HCT116 (cell line): ENCODE results near the gene GPR173. TPM values are rescaled to one million over a fixed set of nuclear protein-coding genes. Genes with fewer than 3 reads are reported as not detected.
A peak's percentile ranks its signal among the peaks of the same experiment; 100 is the strongest.

ENCODE experiments used
- ATAC-seq: fragments of 200-7000 bp; cut with Tn5 transposase; 2 replicates; pipeline ENCODE4 v1.9.1; 2020; ENCODE audit warnings: mild to moderate bottlenecking, moderate library complexity
- BruUV-seq: library from RNA; stranded (reverse); fragments of 400-500 nt; replicated peaks from 2 replicates; lab custom pipeline; 2021; lab: Mats Ljungman, UMichigan
- CTCF ChIA-PET: fragments of 300-600 bp; sonication (Branson Sonifier 250); formaldehyde crosslinking; loops from one replicate; lab custom pipeline; 2021; ENCODE audit warnings: antibody characterized with exemption; lab: Charles Lee
- POLR2A ChIA-PET: fragments of 300-600, 350-600 bp; sonication (Branson Sonifier 250); formaldehyde crosslinking; loops from one replicate; lab custom pipeline; 2021; ENCODE audit warnings: antibody characterized with exemption; lab: Charles Lee
- RAD21 ChIA-PET, 2 experiments: fragments of 300-600 bp; sonication (Branson Sonifier 250); formaldehyde crosslinking; loops; one replicate each; lab custom pipeline; 2023; ENCODE audit warnings: low total read pairs in 2 of 2; ENCODE audit not compliant: uncharacterized antibody in 2 of 2, unreplicated experiment in 2 of 2, low non-redundant PET in 1 of 2; lab: Charles Lee
- DNase-seq: peaks from one replicate; pipeline ENCODE4 v3.0.0-alpha.2; 2010; ENCODE audit warnings: low read depth, low spot score
- H2AFZ ChIP-seq: fragments of 200-600 bp; shearing (Covaris generic), sonication (generic); 2 replicates; pipeline ENCODE4 v1.6.1; 2017; ENCODE audit warnings: low read depth, mixed run types, mixed read lengths, antibody characterized with exemption, low read length; ENCODE audit not compliant: poor library complexity, severe bottlenecking
- H3K27ac ChIP-seq: 2 replicates; pipeline ENCODE4 v1.5.1; 2012; ENCODE audit warnings: low read depth, low read length
- H3K27me3 ChIP-seq: fragments of 200-600 bp; sonication (generic); 2 replicates; pipeline ENCODE4 v1.6.1; 2016; ENCODE audit warnings: mixed run types, low read length, mixed read lengths; ENCODE audit not compliant: insufficient read depth
- H3K36me3 ChIP-seq, 2 experiments: fragments of 200-500 bp in 1 of 2; fragments of 200-600 bp in 1 of 2; sonication (Bioruptor generic) in 1 of 2; sonication (generic) in 1 of 2; 2 replicates each; pipeline versions ENCODE4 v1.5.1 to v1.6.1; 2014 to 2016; ENCODE audit warnings: low read length in 2 of 2, inconsistent platforms in 1 of 2, mixed read lengths in 1 of 2, mixed run types in 1 of 2; ENCODE audit not compliant: insufficient read depth in 2 of 2, control insufficient read depth in 1 of 2
- H3K4me1 ChIP-seq, 2 experiments: fragments of 200-600 bp in 1 of 2; sonication (generic) in 1 of 2; 2 replicates each; pipeline versions ENCODE4 v1.5.1 to v1.6.1; 2012 to 2017; ENCODE audit warnings: low read length in 2 of 2, inconsistent platforms in 1 of 2, mild to moderate bottlenecking in 1 of 2, mixed read lengths in 1 of 2, mixed run types in 1 of 2, moderate library complexity in 1 of 2; ENCODE audit not compliant: insufficient read depth in 2 of 2, control insufficient read depth in 1 of 2
- H3K4me2 ChIP-seq: fragments of 200-600 bp; sonication (generic); 2 replicates; pipeline ENCODE4 v1.6.1; 2017; ENCODE audit warnings: mixed run types, low read length, mixed read lengths
- H3K4me3 ChIP-seq, 2 experiments: fragments of 200-600 bp in 1 of 2; sonication (generic) in 1 of 2; replicated peaks in 1 of 2; 2 replicates each; pipeline ENCODE4 v1.5.1; 2011 to 2016; ENCODE audit warnings: low read length in 2 of 2, control low read depth in 1 of 2, low read depth in 1 of 2, mild to moderate bottlenecking in 1 of 2, mixed read lengths in 1 of 2, mixed run types in 1 of 2
- H3K79me2 ChIP-seq: fragments of 200-600 bp; sonication (generic); 2 replicates; pipeline ENCODE4 v1.6.1; 2017; ENCODE audit warnings: mild to moderate bottlenecking, mixed run types, low read length, moderate library complexity, mixed read lengths; ENCODE audit not compliant: insufficient read depth
- H3K9ac ChIP-seq: fragments of 200-600 bp; sonication (generic); 2 replicates; pipeline ENCODE4 v1.6.1; 2016; ENCODE audit warnings: low read length, mixed read lengths
- H3K9me2 ChIP-seq: fragments of 200-600 bp; sonication (generic), shearing (Covaris generic); 2 replicates; pipeline ENCODE4 v1.6.1; 2017; ENCODE audit warnings: mixed run types, mild to moderate bottlenecking, moderate library complexity; ENCODE audit not compliant: insufficient read depth
- H3K9me3 ChIP-seq, 2 experiments: fragments of 200-500 bp in 1 of 2; fragments of 200-600 bp in 1 of 2; sonication (Bioruptor generic) in 1 of 2; sonication (generic) in 1 of 2; 2 replicates each; pipeline ENCODE4 v1.6.1; 2014 to 2017; ENCODE audit warnings: low read length in 2 of 2, mixed read lengths in 2 of 2, inconsistent platforms in 1 of 2, low read depth in 1 of 2, mild to moderate bottlenecking in 1 of 2, mixed run types in 1 of 2, moderate library complexity in 1 of 2; ENCODE audit not compliant: control insufficient read depth in 1 of 2, insufficient read depth in 1 of 2
- H4K20me1 ChIP-seq: fragments of 200-600 bp; sonication (generic), shearing (Covaris generic); 2 replicates; pipeline ENCODE4 v1.6.1; 2017; ENCODE audit warnings: mixed run types, mild to moderate bottlenecking, moderate library complexity; ENCODE audit not compliant: insufficient read depth
- CEBPB ChIP-seq: IDR thresholded peaks from 2 replicates; pipeline ENCODE4 v1.6.1; 2012; ENCODE audit warnings: low read depth
- ELF1 ChIP-seq: IDR thresholded peaks from 2 replicates; pipeline ENCODE4 v1.6.1; 2012; ENCODE audit warnings: low read depth, borderline replicate concordance
- POLR2A ChIP-seq: IDR thresholded peaks from 2 replicates; pipeline ENCODE4 v1.7.0; 2011; ENCODE audit warnings: borderline replicate concordance; ENCODE audit not compliant: insufficient read depth, insufficient read length; ENCODE audit errors: extremely low read depth
- RAD21 ChIP-seq: IDR thresholded peaks from 2 replicates; pipeline ENCODE4 v1.6.1; 2012; ENCODE audit warnings: low read depth, mild to moderate bottlenecking
- SIN3A ChIP-seq: IDR thresholded peaks from 2 replicates; pipeline ENCODE4 v1.6.1; 2012; ENCODE audit warnings: low read depth
- SP1 ChIP-seq: IDR thresholded peaks from 2 replicates; pipeline ENCODE4 v1.6.1; 2012; ENCODE audit warnings: low read depth
- TCF7L2 ChIP-seq: IDR thresholded peaks from 2 replicates; pipeline ENCODE4 v1.7.0; 2011; ENCODE audit warnings: borderline replicate concordance, inconsistent platforms; ENCODE audit not compliant: insufficient read depth, insufficient read length; ENCODE audit errors: extremely low read depth
- YY1 ChIP-seq: IDR thresholded peaks from 2 replicates; pipeline ENCODE4 v1.6.1; 2011; ENCODE audit warnings: low read length, low read depth, moderate library complexity, mild to moderate bottlenecking; ENCODE audit not compliant: insufficient replicate concordance; ENCODE audit errors: extremely low read depth
- intact Hi-C: fragments of 100-400 bp; cut with micrococcal nuclease; formaldehyde crosslinking; loops from 2 replicates; pipeline ENCODE4 v1.10.0; 2022
- total RNA-seq: library from RNA; stranded (reverse); gene quantifications from one replicate; pipeline ENCODE4 v1.2.1, GENCODE V29; 2021; ENCODE audit not compliant: unreplicated experiment
- TF ChIP-seq, protein P1 (sequence below): IDR thresholded peaks from 2 replicates; pipeline ENCODE4 v1.6.1; 2012; ENCODE audit warnings: low read depth
- TF ChIP-seq, protein P2 (sequence below): IDR thresholded peaks from 2 replicates; pipeline ENCODE4 v1.6.1; 2012
- TF ChIP-seq, protein P3 (sequence below), 3 experiments: fragments of 200-600 bp in 1 of 3; sonication (generic) in 1 of 3; IDR thresholded peaks in 2 of 3; conservative IDR thresholded peaks in 1 of 3; 2 replicates each; pipeline ENCODE4 v1.5.1; 2012 to 2017; ENCODE audit warnings: low read depth in 2 of 3, low read length in 2 of 3, antibody characterized with exemption in 1 of 3, borderline replicate concordance in 1 of 3, control low read depth in 1 of 3, mild to moderate bottlenecking in 1 of 3, mixed read lengths in 1 of 3, mixed run types in 1 of 3, moderate library complexity in 1 of 3; ENCODE audit not compliant: insufficient read depth in 1 of 3

Gene GPR173
- total RNA-seq, 1 experiment from 2014 or later: 3.4 TPM

DNA sequence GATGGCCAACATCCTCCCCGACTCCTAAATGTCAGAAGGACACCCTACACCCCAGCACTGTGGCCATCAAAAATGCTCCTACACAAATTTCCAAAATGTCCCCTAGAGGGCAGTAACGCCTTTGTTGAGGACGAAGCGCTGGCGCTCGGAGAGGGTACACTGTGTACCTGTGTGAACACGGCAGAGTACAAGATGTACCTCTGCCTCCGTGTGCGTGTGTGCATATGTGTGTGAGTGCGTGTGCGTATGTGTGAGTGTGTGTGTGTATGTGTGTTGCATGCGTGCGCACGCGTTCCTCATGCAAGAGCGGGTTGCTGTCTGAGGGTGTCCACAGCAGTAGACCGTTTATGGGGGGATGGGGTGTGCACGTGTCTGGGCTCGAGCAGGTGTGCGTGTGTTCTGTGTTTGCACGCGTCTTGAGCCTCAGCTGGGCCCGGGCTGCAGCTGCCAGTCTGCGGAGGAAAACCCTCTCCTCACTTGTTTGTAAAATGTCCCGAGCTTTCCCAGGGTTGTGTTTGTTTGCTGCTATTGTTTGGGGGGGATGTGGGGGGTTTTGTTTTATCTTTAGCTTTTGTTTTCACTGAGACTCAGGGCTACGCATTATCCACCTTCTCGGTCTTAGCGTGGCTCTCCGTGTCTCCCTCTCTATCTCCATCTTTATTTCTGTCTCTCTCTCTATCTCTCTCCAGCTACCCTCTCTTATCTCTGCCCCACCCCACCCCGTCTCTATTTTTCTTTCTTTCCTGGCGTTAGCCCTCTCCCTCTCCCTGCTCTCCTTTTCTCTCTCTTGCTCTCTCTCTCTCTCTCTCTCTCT, 23.2 kb downstream of the GPR173 start:
- POLR2A ChIA-PET: interaction anchor here (2.6 kb wide), 1 partner anchor 10 kb away, joined by 25 read pairs; the partner anchor contains the start of gene TSPYL2

More for the DNA sequence above, 23.2 kb downstream of the GPR173 start:
- BruUV-seq: no TSS peak
- H3K36me3 ChIP-seq: no peaks in the 10 kb centered on the region
- peak overlapping the region; percentile 42 to 60 for H3K4me3 ChIP-seq
- H3K4me2 ChIP-seq: peak overlapping the region; percentile 95
- H4K20me1 ChIP-seq: no peaks in the 10 kb centered on the region
- no peaks in the 10 kb centered on the region for H3K9me3 ChIP-seq
- H3K79me2 ChIP-seq: no peaks in the 10 kb centered on the region
- ChIA-PET RAD21 (no interaction called here), CTCF (no interaction called here)
- no peak overlapping the region for H2AFZ ChIP-seq
- intact Hi-C loops: loop anchor here (1.0 kb wide), 2 partner anchors 17 to 21 kb away; no protein-coding TSS in a partner anchor
- H3K27me3 ChIP-seq: no peaks in the 10 kb centered on the region
- ATAC-seq (peak; percentile 83), DNase-seq (peak; percentile 50)
- H3K27ac ChIP-seq: peak overlapping the region; percentile 63
- no peaks in the 10 kb centered on the region for H3K9me2 ChIP-seq
- no peak for TF ChIP-seq POLR2A
- TF ChIP-seq CEBPB: no peak
- TF ChIP-seq SP1: no peak
- TF ChIP-seq, protein P1, sequence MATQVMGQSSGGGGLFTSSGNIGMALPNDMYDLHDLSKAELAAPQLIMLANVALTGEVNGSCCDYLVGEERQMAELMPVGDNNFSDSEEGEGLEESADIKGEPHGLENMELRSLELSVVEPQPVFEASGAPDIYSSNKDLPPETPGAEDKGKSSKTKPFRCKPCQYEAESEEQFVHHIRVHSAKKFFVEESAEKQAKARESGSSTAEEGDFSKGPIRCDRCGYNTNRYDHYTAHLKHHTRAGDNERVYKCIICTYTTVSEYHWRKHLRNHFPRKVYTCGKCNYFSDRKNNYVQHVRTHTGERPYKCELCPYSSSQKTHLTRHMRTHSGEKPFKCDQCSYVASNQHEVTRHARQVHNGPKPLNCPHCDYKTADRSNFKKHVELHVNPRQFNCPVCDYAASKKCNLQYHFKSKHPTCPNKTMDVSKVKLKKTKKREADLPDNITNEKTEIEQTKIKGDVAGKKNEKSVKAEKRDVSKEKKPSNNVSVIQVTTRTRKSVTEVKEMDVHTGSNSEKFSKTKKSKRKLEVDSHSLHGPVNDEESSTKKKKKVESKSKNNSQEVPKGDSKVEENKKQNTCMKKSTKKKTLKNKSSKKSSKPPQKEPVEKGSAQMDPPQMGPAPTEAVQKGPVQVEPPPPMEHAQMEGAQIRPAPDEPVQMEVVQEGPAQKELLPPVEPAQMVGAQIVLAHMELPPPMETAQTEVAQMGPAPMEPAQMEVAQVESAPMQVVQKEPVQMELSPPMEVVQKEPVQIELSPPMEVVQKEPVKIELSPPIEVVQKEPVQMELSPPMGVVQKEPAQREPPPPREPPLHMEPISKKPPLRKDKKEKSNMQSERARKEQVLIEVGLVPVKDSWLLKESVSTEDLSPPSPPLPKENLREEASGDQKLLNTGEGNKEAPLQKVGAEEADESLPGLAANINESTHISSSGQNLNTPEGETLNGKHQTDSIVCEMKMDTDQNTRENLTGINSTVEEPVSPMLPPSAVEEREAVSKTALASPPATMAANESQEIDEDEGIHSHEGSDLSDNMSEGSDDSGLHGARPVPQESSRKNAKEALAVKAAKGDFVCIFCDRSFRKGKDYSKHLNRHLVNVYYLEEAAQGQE: no peak
- TF ChIP-seq ELF1: no peak
- TF ChIP-seq YY1: peak; percentile 14
- TF ChIP-seq TCF7L2: peak; percentile 21
- peak; percentile 72 for TF ChIP-seq RAD21
- 0 out of 2 replicates have a peak, but pooled peaks have one; percentile 30 for TF ChIP-seq SIN3A
- TF ChIP-seq, protein P2, sequence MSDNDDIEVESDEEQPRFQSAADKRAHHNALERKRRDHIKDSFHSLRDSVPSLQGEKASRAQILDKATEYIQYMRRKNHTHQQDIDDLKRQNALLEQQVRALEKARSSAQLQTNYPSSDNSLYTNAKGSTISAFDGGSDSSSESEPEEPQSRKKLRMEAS: peak; percentile 90
- TF ChIP-seq, protein P3, sequence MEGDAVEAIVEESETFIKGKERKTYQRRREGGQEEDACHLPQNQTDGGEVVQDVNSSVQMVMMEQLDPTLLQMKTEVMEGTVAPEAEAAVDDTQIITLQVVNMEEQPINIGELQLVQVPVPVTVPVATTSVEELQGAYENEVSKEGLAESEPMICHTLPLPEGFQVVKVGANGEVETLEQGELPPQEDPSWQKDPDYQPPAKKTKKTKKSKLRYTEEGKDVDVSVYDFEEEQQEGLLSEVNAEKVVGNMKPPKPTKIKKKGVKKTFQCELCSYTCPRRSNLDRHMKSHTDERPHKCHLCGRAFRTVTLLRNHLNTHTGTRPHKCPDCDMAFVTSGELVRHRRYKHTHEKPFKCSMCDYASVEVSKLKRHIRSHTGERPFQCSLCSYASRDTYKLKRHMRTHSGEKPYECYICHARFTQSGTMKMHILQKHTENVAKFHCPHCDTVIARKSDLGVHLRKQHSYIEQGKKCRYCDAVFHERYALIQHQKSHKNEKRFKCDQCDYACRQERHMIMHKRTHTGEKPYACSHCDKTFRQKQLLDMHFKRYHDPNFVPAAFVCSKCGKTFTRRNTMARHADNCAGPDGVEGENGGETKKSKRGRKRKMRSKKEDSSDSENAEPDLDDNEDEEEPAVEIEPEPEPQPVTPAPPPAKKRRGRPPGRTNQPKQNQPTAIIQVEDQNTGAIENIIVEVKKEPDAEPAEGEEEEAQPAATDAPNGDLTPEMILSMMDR (IDR thresholded peaks at IDR 0.05 in 2 of 3, conservative IDR thresholded peaks at IDR 0.05 in 1 of 3; ENCODE audit: borderline replicate concordance in 1 of 3, insufficient read depth in 1 of 3, low read depth in 2 of 3, low read length in 2 of 3): peak; percentile 54 to 59 (median 56); a peak in 4 of 6 replicates
- peaks cover 4 to 26% of the 10 kb centered on the region in 2 experiments; a peak in 3 of 4 replicates for H3K4me1 ChIP-seq
- peak overlapping the region; percentile 59 for H3K9ac ChIP-seq
